Keratinocyte (primary cell): ENCODE measurements around the gene GJA3.

Experiments
- CTCF ChIP-seq, 3 experiments: IDR thresholded peaks in 1 of 3; conservative IDR thresholded peaks in 1 of 3; optimal IDR thresholded peaks in 1 of 3; 2 replicates in 2 of 3; 3 replicates in 1 of 3; pipeline versions ENCODE3 to v1.5.1; 2011; ENCODE audit warnings: low read length in 3 of 3, mild to moderate bottlenecking in 3 of 3, moderate library complexity in 2 of 3, control low read depth in 1 of 3, inconsistent platforms in 1 of 3; ENCODE audit not compliant: insufficient read depth in 2 of 3; ENCODE audit errors: extremely low read depth in 1 of 3
- EZH2 ChIP-seq: IDR thresholded peaks from one replicate; pipeline ENCODE4 v1.6.1; 2012; ENCODE audit warnings: inconsistent platforms, mild to moderate bottlenecking, low read length, moderate library complexity

- TF ChIP-seq CTCF (optimal IDR thresholded peaks at IDR 0.05 in 1 of 3, IDR thresholded peaks at IDR 0.05 in 1 of 3, conservative IDR thresholded peaks at IDR 0.05 in 1 of 3; ENCODE audit: extremely low read depth in 1 of 3, insufficient read depth in 2 of 3, low read length in 3 of 3) (no peak), EZH2 (no peak)
These were observed 29.6 kb downstream of the GJA3 start for GRCh38 chr13:20131057-20131832.
